Measurements from ENCODE around the gene CCDC88B. TPM values are rescaled to one million over a fixed set of nuclear protein-coding genes. Genes with fewer than 3 reads are reported as not detected.

CCDC88B gene
- total and polyA plus RNA-seq, 10 of the 15 experiments (the other 5 are each of a cell fraction or from before 2014, with no cell fraction given), result 0.24 to 66.0 (median 19.2) TPM

DNA sequence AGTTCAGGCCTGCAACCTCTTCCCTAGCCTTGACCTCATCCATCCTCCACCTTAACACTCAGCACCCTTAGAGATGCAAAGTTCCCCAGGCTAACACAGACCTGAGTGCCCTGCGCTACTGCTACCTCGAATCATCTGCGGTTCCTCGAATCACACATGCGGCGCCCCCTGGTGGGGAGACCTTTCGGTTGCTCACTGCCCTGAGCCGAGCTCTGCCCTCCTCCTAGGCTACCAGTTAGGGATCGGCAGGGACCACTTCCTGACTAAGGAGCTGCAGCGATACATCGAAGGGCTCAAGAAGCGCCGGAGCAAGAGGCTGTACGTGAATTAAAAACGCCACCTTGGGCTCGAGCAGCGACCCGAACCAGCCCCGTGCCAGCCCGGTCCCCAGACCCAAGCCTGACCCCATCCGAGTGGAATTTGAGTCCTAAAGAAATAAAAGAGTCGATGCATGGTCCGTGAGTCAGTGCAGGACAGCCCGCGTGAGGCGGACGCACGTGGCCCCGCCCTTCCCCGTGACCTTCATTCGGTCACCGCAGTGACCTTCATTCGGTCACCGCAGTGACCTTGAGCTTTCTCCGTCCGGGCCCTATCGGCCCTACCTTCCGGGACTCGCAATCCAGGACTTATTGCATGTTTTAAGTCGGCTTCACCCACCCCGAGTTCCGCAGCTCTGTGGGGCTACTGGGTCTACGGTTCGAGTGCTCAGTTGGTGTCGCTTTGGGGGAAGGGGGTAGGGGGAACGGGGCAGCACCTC lies 35.5 kb upstream of the CCDC88B start:
- peak; percentile 99 for FAIRE-seq
- H3K79me2 ChIP-seq (ENCODE audit: control insufficient read depth, insufficient read depth, low read length), result peaks cover 22% of the 10 kb centered on the region
- peak overlapping the region; percentile 72 for H3K4me3 ChIP-seq
- H2AFZ ChIP-seq (ENCODE audit: control insufficient read depth, low read depth, low read length), result peak overlapping the region; percentile 63
- intact Hi-C loops (cut with micrococcal nuclease; ENCODE audit: unreplicated experiment), result loop anchor here (1.0 to 5.0 kb wide), 4 partner anchors 36 to 632 kb away; partner anchors contain the start of genes ATL3, CCDC88B and FKBP2
- in situ Hi-C loops (cut with MboI), result loop anchor here (5.0 kb wide), 1 partner anchor 102 kb away; no protein-coding TSS in a partner anchor
- H3K9me3 ChIP-seq (replicated peaks; ENCODE audit: control insufficient read depth, insufficient read depth, low read length), result no peaks in the 10 kb centered on the region
- ChIA-PET POLR2A (interaction anchor here (0.6 to 5.8 kb wide), 26 partner anchors 12 to 346 kb away, joined by 3 to 70 read pairs (median 6); partner anchors contain the start of genes BAD, CCDC88B, FERMT3 and FKBP2), RAD21 (ENCODE audit: unreplicated experiment) (interaction anchor here (0.6 to 5.8 kb wide), 18 partner anchors 13 to 348 kb away, joined by 3 to 125 read pairs (median 6); partner anchors contain the start of genes FERMT3, FKBP2, GPR137 and NUDT22), CTCF (interaction anchor here (0.7 to 5.8 kb wide), 32 partner anchors 12 to 346 kb away, joined by 3 to 238 read pairs (median 4); partner anchors contain the start of genes BAD, CCDC88B, FERMT3 and FKBP2), SMC1A (ENCODE audit: uncharacterized antibody, unreplicated experiment) (interaction anchor here (0.7 to 5.7 kb wide), 12 partner anchors 13 to 152 kb away, joined by 3 to 98 read pairs (median 4); partner anchors contain the start of genes FERMT3, FKBP2, PRDX5 and TRMT112)
- BruUV-seq (replicated peaks), result TSS peak; percentile 99
- peaks cover 27% of the 10 kb centered on the region for H3K4me1 ChIP-seq (ENCODE audit: control insufficient read depth, insufficient read depth, low read length)
- peaks cover 5 to 13% of the 10 kb centered on the region in 2 experiments; a peak in 3 of 4 replicates for H3K27me3 ChIP-seq (replicated peaks in 1 of 2; ENCODE audit: control insufficient read depth in 2 of 2, insufficient read depth in 2 of 2, low read length in 1 of 2)
- peak overlapping the region; percentile 46 for H3K4me2 ChIP-seq (ENCODE audit: control insufficient read depth, insufficient read depth)
- under 1% methylated on average over 43 of the region's 46 CpGs for WGBS (ENCODE audit: insufficient coverage, insufficient replicate concordance, low lambda C conversion rate, missing lambda C conversion rate)
- DNase-seq (ENCODE audit: low read depth, low spot score), result peak; percentile 78
- H3K27ac ChIP-seq (ENCODE audit: control insufficient read depth, insufficient read depth), result peak overlapping the region; percentile 90
- no peaks in the 10 kb centered on the region for H4K20me1 ChIP-seq (ENCODE audit: control insufficient read depth, insufficient read depth)
- H3K36me3 ChIP-seq (ENCODE audit: control insufficient read depth in 2 of 2, insufficient read depth in 2 of 2, low read length in 1 of 2), result peaks cover 0 to 3% of the 10 kb centered on the region in 2 experiments; a peak in 2 of 4 replicates
- peak; percentile 72 for ATAC-seq
- peak overlapping the region; percentile 81 for H3K9ac ChIP-seq (ENCODE audit: control insufficient read depth, insufficient read depth, low read length)
- no peak for TF ChIP-seq NFYB (IDR thresholded peaks at IDR 0.05; ENCODE audit: insufficient read depth, low read depth, low read length)
- no peak for TF ChIP-seq ASH2L (IDR thresholded peaks at IDR 0.05; ENCODE audit: borderline replicate concordance, low read depth)
- TF ChIP-seq, protein P1, sequence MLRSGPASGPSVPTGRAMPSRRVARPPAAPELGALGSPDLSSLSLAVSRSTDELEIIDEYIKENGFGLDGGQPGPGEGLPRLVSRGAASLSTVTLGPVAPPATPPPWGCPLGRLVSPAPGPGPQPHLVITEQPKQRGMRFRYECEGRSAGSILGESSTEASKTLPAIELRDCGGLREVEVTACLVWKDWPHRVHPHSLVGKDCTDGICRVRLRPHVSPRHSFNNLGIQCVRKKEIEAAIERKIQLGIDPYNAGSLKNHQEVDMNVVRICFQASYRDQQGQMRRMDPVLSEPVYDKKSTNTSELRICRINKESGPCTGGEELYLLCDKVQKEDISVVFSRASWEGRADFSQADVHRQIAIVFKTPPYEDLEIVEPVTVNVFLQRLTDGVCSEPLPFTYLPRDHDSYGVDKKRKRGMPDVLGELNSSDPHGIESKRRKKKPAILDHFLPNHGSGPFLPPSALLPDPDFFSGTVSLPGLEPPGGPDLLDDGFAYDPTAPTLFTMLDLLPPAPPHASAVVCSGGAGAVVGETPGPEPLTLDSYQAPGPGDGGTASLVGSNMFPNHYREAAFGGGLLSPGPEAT (IDR thresholded peaks at IDR 0.05; ENCODE audit: low read depth), result peak; percentile 44; the same call in 1 of the 2 replicates
- no peak for TF ChIP-seq SRF (IDR thresholded peaks at IDR 0.05; ENCODE audit: low read depth in 2 of 2, low read length in 2 of 2)
- TF ChIP-seq SMAD5 (IDR thresholded peaks at IDR 0.05; ENCODE audit: low read depth), result no peak
- peak; percentile 64 for TF ChIP-seq SMC3 (IDR thresholded peaks at IDR 0.05; ENCODE audit: borderline replicate concordance, low read length)
- TF ChIP-seq, protein P2, sequence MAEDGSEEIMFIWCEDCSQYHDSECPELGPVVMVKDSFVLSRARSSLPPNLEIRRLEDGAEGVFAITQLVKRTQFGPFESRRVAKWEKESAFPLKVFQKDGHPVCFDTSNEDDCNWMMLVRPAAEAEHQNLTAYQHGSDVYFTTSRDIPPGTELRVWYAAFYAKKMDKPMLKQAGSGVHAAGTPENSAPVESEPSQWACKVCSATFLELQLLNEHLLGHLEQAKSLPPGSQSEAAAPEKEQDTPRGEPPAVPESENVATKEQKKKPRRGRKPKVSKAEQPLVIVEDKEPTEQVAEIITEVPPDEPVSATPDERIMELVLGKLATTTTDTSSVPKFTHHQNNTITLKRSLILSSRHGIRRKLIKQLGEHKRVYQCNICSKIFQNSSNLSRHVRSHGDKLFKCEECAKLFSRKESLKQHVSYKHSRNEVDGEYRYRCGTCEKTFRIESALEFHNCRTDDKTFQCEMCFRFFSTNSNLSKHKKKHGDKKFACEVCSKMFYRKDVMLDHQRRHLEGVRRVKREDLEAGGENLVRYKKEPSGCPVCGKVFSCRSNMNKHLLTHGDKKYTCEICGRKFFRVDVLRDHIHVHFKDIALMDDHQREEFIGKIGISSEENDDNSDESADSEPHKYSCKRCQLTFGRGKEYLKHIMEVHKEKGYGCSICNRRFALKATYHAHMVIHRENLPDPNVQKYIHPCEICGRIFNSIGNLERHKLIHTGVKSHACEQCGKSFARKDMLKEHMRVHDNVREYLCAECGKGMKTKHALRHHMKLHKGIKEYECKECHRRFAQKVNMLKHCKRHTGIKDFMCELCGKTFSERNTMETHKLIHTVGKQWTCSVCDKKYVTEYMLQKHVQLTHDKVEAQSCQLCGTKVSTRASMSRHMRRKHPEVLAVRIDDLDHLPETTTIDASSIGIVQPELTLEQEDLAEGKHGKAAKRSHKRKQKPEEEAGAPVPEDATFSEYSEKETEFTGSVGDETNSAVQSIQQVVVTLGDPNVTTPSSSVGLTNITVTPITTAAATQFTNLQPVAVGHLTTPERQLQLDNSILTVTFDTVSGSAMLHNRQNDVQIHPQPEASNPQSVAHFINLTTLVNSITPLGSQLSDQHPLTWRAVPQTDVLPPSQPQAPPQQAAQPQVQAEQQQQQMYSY (CRISPR knock-in tag; IDR thresholded peaks at IDR 0.05), result no peak
- no peak for TF ChIP-seq IRF4 (IDR thresholded peaks at IDR 0.05; ENCODE audit: low read depth, low read length)
- TF ChIP-seq SMARCA5 (IDR thresholded peaks at IDR 0.05), result peak; percentile 93; the same call in 1 of the 2 replicates
- TF ChIP-seq ZNF274 (IDR thresholded peaks at IDR 0.05; ENCODE audit: insufficient read depth, insufficient read length), result no peak
- TF ChIP-seq, protein P3, sequence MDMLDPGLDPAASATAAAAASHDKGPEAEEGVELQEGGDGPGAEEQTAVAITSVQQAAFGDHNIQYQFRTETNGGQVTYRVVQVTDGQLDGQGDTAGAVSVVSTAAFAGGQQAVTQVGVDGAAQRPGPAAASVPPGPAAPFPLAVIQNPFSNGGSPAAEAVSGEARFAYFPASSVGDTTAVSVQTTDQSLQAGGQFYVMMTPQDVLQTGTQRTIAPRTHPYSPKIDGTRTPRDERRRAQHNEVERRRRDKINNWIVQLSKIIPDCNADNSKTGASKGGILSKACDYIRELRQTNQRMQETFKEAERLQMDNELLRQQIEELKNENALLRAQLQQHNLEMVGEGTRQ (IDR thresholded peaks at IDR 0.05; ENCODE audit: borderline replicate concordance, low read depth, low read length), result no peak; the same call in 1 of the 2 replicates
- TF ChIP-seq TARDBP (IDR thresholded peaks at IDR 0.05; ENCODE audit: borderline replicate concordance), result 0 out of 2 replicates have a peak, but pooled peaks have one; percentile 25
- no peak for TF ChIP-seq CBX3 (IDR thresholded peaks at IDR 0.05; ENCODE audit: borderline replicate concordance, low read depth)
- no peak for TF ChIP-seq STAT1 (conservative IDR thresholded peaks at IDR 0.05)
- TF ChIP-seq JUND (IDR thresholded peaks at IDR 0.05; ENCODE audit: low read depth, low read length), result no peak
